Fibroblast of skin of back (primary cell): ENCODE data around the gene RPUSD2. TPM values are rescaled to one million over a fixed set of nuclear protein-coding genes. Genes with fewer than 3 reads are reported as not detected.

ENCODE experiments used
- DNase-seq: peaks from one replicate; pipeline ENCODE4 v3.0.0-alpha.2; 2013
- polyA plus RNA-seq, 2 experiments: library from polyadenylated mRNA; unstranded; fragments of 120-200 nt; gene quantifications; one replicate each; pipeline ENCODE4 v1.2.1, GENCODE V29; 2013; ENCODE audit not compliant: insufficient read length in 2 of 2

RPUSD2 gene, protein sequence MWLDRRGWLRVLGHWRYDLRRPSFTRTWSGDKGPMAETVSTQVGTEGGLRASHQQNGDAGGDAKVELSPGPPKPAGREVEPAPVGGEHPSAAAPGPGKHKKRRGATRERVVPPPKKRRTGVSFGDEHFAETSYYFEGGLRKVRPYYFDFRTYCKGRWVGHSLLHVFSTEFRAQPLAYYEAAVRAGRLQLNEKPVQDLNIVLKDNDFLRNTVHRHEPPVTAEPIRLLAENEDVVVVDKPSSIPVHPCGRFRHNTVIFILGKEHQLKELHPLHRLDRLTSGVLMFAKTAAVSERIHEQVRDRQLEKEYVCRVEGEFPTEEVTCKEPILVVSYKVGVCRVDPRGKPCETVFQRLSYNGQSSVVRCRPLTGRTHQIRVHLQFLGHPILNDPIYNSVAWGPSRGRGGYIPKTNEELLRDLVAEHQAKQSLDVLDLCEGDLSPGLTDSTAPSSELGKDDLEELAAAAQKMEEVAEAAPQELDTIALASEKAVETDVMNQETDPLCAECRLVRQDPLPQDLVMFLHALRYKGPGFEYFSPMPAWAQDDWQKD
- 10.8 TPM for polyA plus RNA-seq (2013, experiment 1 of 2; ENCODE audit: insufficient read length)
- 8.7 TPM for polyA plus RNA-seq (2013, experiment 2 of 2; ENCODE audit: insufficient read length)

DNA sequence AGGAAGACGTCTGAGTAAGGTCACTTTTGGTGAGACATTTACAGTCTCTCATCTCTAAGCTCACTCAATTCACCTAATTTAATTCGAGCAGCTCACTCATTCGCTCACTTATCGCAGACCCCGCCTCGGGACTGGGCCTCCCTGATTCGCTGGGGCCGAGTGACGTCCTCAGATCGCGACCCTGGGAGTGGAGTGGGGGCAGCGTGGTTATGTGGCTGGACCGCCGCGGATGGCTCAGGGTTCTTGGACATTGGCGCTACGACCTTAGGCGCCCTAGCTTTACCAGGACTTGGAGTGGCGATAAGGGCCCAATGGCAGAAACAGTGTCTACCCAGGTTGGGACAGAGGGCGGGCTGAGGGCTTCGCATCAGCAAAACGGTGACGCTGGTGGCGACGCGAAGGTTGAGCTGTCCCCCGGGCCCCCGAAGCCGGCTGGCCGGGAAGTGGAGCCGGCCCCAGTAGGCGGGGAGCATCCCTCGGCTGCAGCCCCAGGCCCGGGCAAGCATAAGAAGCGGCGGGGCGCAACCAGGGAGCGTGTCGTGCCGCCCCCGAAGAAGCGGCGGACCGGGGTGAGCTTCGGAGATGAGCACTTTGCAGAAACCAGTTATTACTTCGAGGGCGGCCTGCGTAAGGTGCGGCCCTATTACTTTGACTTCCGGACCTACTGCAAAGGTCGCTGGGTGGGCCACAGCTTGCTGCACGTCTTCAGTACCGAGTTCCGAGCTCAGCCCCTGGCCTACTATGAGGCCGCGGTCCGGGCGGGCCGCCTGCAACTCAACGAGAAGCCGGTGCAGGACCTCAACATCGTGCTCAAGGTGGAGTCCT is at the start of gene RPUSD2:
Gene RPUSD2, plus strand, starts transcription at position 171 of the 825 bp plus-strand sequence. Its CDS starts 39 bp downstream, at position 210.
- peak; percentile 94 for DNase-seq

DNA sequence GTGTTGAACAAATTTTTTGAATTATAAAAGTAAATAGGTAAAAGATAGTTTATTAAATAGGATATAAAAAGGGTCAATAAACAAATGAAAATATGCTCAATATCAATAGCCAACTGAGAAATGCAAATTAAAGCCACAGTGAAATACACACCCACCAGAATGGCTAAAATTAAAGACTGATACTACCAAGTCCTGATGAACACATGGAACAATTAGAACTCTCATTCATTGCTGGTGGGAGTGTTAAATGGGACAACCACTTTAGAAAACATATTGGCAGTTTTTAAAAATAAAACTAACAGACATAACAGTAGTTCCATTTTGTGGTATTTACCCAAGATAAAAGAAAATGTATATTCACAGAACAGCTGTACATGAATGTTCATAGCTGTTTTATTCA is 45.5 kb upstream of the RPUSD2 start:
- DNase-seq = no peak

DNA sequence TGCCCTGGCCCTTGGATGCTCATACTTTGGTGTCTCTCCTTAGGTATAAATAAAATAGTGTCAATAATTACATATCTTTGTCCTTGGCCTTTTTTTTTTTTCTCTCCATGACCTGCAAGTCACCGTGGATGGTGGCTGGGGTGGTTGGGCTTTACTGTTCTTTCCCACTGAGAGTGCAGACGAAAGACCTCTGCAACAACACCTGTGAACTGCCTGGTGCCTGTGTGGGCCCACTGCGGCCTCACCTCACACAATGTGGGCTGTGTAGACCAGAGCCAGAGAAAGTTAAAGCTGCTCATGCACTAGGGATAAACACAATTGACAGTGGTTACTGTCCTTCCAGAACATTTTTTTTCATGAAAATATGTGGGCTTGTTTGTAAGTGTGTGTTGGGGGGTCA is 43.2 kb upstream of the RPUSD2 start:
- DNase-seq = no peak

DNA sequence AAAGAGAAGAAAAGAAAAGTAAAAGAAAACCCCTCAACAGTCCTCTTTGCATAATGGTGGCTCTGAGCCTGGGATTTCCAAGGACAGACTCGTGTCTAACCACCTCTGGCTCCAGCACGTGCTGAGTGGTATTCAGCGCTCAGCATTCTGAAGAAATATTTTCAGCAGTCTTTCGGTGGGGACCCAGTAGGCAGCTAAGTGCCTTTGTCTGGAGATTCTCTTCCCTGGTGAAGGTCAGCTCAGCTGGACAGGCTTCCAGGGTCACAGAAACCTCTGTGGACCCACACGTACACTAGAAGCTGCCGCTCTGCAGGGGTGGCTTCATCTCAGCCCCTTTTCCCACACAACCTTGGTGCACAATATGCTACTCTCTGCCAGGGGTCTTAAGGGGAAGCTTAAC is 40.3 kb upstream of the RPUSD2 start:
- no peak for DNase-seq

DNA sequence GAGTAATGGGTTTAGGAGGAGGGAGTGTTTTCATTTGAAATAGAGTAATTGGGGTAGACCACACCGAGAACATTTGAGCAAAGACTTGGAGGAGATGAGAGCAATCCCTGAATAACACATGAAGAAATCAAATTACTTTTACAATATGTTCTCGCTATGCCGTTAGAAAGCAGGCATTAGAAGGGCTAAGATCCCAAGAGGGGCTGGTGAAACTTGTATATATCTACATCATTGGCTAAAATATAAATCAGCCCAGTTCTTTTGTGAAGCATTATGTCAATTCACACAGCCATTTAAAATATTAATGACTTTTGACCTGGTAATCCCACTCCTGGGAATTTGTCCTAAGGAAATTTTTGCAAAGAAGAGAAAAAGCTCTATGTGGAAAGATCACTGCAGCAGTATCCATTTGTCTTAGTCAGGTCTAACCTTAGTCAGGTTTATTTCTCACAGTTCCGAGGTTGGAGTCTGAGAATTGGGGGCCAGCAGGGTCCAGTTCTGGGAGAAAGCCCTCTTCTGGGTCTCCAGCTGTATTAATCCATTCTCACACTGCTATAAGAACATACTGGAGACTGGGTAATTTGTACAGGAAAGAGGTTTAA is 35.2 kb upstream of the RPUSD2 start:
- no peak for DNase-seq

DNA sequence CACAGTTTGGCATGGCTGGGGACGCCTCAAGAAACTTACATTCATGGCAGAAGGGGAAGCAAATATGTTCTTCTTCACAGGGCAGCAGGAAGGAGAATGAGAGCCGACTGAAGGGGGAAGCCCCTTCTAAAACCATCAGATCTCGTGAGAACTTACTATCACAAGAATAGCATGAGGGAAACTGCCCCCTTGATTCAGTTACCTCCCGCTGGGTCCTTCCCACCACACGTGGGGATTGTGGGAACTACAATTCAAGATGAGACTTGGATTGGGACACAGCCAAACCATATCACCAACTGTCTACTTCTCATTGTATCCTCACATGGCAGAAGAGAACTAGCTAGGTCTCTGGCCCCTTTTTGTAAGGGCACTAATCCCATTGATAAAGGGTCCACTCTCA is 34.7 kb upstream of the RPUSD2 start:
- DNase-seq = no peak

DNA sequence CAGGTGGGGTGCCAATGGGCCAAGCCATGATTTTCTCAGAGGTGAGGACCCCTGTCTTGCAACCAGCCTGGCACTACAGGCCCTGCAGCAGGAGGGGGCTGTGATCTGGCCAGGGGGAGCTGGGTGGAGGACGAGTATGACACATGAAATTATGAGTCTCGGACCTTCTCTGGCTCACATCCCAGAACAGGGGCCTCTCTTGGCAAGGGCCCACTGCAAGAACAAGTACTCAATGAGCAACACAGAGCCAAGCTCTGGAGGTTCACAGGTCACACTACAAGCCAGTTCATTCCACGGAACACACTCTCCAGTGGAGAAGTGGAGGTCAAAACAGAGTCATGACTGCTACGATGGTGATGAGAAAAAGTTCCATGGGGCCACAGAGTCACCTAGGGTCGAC is 32.6 kb upstream of the RPUSD2 start:
- DNase-seq = peak; percentile 26

DNA sequence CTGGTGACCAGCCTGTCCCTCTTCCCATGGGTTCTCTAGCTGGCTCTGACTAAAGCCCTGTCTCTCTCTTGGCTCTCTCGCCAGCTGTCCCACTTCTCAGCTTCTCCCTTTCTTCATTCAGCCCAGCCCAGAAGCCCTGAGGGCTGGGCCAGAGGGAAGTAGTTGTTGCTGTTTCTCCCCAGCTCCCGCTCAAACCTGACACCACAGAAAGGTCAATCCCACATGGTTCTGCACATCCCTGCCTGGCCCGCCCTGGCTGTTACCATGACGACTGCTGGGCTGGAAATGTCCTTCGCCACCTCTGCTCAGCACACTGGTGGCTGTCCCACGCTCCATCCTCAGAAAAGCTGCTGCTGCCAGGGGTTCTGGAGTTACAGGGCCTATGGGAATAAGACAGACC is 30.1 kb upstream of the RPUSD2 start:
- no peak for DNase-seq

DNA sequence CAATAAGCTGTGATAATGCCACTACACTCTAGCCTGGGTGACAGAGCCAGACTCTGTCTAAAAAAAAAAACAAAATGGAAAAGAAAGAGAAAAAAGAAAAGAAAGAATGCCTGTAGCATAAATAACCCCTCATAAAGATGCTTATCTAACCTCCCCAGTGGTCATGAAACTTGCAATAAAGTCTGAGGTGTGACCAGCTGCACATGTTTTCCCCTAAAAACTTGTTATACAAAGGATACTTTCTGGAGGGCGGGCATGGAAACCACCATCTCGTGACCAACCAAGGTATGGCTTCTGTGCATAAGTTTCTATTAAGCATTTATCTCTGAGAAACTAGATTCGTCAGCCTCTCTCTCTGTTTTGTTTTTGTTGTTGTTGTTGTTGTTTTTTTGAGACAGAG is 26.0 kb upstream of the RPUSD2 start:
- DNase-seq = no peak

DNA sequence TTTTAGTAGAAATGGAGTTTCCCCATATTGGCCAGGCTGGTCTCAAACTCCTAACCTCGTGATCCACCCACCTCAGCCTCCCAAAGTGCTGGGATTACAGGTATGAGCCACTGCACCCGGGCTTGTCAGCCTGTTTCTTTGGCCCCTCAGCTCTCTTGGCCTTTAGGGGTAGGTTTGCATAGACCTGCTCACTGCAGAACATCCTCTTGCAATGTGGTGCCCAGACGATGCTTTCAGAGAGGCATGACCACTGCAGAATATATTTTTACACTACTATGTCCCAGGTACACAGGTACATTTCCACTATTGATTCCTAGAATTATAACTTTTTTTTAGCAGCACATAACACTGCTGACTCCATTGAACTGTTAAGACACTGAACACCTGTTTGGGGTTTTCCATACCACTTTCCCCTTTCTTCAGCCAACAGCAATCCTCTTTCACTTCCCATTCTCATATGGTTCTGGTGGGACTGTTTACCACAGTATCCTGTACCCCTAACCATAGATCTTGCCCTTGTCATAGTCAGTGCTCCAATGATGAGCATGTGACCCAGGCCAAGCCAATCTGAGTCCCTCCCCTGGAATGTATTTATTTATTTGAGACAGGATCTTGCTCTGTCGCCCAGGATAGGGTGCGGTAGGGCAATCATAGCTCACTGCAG is 25.3 kb upstream of the RPUSD2 start:
- DNase-seq = no peak

DNA sequence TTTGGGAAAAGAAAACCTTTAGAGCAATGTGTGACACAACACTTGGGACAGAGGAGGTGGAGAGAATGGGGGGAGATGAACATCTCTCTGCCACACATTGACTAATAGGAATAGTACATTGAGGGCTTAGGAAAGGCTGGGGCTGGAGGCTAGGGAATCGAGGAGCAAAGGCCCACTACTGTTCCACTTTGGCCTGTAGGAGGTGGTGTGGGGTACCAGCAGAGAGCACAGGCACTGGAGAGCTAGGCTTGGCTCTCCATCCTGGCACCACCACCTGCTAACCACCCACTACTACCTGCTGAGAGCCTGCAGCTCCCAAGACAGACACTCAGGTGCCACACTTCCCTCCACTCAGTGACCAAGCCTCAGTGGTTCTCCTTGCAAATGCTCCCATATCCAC is 23.6 kb upstream of the RPUSD2 start:
- DNase-seq = no peak

DNA sequence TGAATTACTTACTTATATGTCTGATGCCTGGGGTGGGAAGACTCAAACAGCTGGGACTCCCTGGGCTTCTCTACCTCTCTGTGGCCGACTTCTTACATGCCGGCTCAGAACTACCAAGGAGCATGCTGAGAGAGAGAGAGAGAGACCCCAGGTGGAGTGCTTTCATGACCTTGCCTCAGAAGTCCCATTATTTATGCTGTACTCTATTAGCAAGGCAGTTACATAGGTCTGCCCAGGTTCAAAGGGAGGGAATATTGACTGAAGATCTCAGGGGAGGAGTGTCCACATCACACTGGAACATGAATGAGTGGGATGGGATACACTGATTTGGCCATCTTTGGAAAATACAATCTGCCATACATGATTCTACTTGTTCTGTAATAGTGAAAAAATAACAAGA is 20.5 kb upstream of the RPUSD2 start:
- no peak for DNase-seq

DNA sequence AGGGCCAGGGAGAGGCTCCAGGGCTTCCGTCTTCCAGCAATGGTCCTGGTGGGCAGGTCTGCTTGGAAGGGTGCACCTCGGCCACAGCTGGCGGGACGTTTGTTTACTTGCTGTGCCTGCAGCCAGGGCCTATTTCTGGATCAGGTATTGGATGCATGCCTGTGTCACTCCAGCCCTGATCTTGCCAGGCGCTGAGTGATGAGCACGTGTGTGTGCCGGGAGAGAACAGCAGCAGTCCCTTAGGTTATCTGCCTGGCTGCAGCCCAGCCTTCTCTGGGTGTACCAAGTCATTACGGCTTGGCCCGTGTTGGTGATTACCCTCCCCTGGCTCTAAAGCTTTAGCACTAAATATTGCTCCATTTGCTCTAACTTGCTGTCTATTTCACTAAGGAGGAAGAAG is 19.2 kb upstream of the RPUSD2 start:
- DNase-seq = no peak

DNA sequence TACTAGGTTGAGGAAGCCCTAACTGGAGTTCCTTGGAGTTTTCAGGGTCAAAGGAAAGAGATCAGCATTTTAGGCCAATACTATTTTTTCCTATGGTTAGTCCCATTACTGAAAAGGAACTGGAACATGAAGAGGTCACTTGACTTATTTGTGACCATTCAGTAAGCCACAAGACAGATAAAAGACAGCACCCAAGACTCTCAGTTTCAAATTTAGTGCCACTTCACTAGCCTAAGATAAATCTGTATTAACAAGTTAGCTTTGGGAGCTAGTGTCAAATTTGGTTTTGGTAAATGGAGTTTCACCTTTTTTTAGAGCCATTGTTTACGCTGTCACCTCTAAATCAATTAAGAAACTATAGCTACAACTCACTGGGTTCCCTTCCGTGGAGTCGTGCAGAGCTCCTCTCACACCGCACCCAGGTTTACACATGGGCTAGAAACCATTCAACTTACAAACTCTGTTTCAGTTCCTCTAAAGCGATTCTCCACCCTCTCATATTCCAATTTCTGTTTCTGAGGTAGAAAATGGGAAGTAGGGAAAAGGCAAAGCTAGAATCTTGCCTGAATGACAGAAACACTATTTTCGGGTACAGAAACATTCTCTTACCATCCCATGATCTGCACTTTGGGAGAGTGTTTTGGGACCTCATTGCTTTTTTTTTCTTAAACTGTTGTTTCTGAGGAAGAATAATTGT is 18.6 kb upstream of the RPUSD2 start:
- DNase-seq = no peak

DNA sequence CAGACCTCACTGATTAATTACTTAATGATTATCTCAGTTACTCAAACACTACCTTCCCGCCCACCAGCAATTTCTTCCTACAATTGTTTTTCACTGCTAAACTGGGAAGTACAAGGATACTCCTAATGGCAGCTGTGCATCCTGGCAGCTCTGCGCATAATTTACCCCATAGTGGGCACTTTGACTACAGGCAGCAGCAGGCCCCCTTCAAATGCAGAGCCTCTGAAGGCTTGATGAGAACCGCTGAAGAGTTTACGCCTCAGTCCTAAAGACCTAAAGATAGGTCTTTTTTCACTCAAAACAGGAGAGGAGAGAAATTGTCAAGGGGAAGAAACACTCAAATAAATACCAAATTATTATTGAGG is 15.0 kb upstream of the RPUSD2 start:
- no peak for DNase-seq

DNA sequence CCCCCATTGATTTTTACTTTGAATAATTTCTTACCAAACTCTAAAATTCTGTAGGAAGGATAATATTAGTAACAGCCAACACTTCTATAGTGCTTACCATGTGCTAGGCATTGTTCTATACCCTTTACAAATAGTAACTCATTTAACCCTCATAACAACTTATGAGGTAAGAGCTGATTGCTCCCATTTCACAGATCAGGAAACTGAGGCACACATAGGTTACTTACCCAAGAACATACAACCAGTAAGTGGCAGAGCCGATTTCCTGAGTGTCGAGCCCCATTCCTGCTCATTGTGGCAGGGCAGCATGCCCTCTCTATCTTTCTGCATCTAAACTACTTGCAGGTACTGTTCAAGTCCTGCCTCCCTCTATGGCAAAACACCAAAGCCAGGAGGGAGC is 13.2 kb upstream of the RPUSD2 start:
- DNase-seq = no peak

DNA sequence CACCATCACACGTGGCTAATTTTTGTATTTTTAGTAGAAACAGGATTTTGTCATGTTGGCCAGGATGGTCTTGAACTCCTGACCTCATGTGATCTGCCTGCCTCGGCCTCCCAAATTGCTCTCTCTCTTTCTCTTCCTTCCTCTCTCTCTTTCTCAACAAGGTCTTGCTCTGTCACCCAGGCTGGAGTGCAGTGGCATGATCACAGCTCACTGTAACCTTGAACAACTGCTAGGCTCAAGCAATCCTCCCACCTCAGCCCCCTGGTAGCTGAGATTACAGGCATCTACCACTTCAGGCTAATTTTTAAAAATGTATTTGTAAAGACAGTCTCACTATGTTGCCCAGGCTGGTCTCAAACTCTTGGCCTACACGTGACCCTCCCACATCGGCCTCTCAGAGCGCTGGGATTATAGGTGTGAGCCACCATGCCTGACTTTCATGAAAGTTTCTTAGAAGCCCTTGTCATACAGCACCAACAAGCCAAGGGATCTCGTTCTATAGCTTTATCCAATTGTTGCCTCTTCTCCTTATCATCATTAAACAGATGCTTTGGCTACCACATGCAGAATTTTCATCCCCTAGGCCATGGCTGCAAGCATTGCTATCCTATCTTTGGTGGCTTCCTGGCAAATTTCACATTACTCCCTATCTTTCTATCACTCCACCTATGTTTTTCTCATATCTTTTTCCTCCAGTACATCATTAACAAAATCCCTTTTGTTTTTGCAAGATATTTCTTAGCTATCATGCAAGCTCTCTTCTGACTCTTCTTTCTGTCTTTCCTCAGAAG is 10.0 kb upstream of the RPUSD2 start:
- no peak for DNase-seq

DNA sequence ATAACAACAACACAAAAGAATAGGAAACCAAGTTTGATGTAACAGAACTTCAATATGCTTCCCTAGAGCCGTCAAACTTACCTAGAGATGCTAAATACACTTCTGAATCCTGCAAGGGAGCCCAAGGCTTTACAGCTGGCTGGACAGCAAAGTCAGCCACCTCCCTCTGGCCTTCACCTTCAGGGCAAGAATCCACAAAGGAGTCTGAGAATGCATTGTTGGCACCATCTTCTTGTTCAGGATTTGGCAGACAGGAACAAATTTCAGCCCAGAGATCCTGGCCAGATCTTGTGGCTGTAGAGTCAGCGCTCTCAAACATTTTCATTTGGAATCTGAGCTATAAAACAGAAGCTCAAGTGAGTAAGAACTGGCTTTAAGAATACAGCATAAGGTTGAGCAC is 6.4 kb upstream of the RPUSD2 start:
- no peak for DNase-seq

DNA sequence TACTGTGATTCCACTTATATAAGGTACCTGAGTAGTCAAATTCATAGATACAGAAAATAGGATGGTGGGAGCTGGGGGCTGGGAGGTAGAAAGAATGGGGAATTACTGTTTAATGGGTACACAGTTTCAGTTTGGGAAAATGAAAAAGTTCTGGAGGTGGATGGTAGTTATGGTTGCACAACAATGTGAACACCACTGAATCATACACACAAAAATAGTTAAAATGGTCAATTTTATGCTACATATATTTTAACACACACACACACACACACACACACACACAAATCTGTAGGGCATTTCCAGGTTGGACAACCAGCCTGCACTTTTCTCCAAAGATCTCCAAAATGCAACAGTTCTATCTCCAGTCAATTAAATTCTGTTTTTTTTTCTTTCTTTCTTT is 5.7 kb upstream of the RPUSD2 start:
- DNase-seq = no peak

DNA sequence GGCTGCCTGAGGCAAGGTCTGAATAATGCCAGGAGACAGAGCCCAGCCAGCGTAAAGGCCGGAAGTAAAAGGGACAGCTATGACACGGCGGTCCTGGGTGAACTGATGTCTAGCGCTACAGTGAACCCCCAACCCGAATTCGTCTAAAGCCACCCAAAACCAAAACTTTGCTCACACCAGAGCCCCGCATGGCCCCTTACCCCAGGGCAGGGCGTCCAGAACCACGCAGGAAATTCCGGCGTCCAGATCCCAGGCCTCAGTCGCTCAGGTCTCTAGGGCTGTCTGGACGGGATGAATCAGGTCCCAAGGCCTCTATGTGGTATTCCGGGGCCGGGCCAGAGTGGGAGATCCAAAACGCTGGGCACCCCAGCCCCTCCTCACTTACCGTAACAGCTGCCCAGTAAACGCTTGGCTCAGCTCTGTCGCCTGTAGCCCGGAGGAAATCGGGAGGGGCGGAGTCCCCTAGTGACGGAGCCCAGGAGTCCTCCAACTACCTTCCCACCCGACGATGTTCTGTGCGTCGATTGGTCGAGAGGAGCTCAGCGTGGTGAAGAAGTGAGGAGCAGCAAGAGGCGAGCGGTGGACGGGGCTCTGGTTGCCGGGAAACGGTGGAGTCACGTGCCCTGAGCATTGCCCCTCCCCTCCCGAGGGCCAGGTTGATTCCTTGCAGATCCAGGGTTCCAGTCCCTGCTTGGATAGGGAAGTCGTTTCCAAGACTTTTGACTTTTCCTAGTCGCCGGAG is 4.3 kb upstream of the RPUSD2 start, which contains the start of gene CCDC32:
Gene CCDC32, minus strand, starts transcription at position 452 of the 742 bp plus-strand sequence. CDS start 2,027 bp downstream, outside the sequence.
- DNase-seq = peak; percentile 100
